Mesodermal cell (in vitro differentiated cells): ENCODE measurements around the gene CLPTM1L.
"Not testable (repeated sequence)": the region's sequence is repeated elsewhere in the genome, so short reads cannot be mapped to it uniquely, and the experiment has no call there.

Source experiments
- H3K27ac ChIP-seq: 2 replicates; pipeline ENCODE4 v1.7.0; 2013; ENCODE audit warnings: mild to moderate bottlenecking, low read depth, low read length, moderate library complexity; ENCODE audit not compliant: severe bottlenecking
- H3K36me3 ChIP-seq: 2 replicates; pipeline ENCODE4 v1.7.1; 2013; ENCODE audit warnings: mild to moderate bottlenecking, low read length, moderate library complexity; ENCODE audit not compliant: control insufficient read depth, insufficient read depth
- H3K4me1 ChIP-seq: one replicate; pipeline ENCODE4 v1.7.1; 2013; ENCODE audit warnings: mild to moderate bottlenecking, low read length; ENCODE audit not compliant: insufficient read depth, control insufficient read depth, poor library complexity, severe bottlenecking
- H3K4me3 ChIP-seq: 2 replicates; pipeline ENCODE4 v1.7.0; 2013; ENCODE audit warnings: low read length, control low read depth, mild to moderate bottlenecking; ENCODE audit not compliant: insufficient read depth, poor library complexity, severe bottlenecking; ENCODE audit errors: extremely low read depth
- H3K9me3 ChIP-seq: 2 replicates; pipeline ENCODE4 v1.7.1; 2013; ENCODE audit warnings: mild to moderate bottlenecking, low read length, moderate library complexity; ENCODE audit not compliant: control insufficient read depth
- WGBS, 2 experiments: methylation state at CpG; one replicate each; pipeline ENCODE4 v1.1.5; 2013; ENCODE audit warnings: missing lambda C conversion rate in 2 of 2; ENCODE audit not compliant: insufficient coverage in 2 of 2; 5-methylcytosine and 5-hydroxymethylcytosine counted together

Gene CLPTM1L

GRCh38 chr5:1370006-1370405, 25.1 kb upstream of the CLPTM1L start:
- no peaks in the 10 kb centered on the region for H3K4me1 ChIP-seq
- 66 to 77% methylated on average over 3 of the region's 7 CpGs for WGBS, 2 experiments
- no peaks in the 10 kb centered on the region for H3K36me3 ChIP-seq
- no peak overlapping the region for H3K27ac ChIP-seq
- no peaks in the 10 kb centered on the region for H3K9me3 ChIP-seq
- H3K4me3 ChIP-seq = no peak overlapping the region

DNA sequence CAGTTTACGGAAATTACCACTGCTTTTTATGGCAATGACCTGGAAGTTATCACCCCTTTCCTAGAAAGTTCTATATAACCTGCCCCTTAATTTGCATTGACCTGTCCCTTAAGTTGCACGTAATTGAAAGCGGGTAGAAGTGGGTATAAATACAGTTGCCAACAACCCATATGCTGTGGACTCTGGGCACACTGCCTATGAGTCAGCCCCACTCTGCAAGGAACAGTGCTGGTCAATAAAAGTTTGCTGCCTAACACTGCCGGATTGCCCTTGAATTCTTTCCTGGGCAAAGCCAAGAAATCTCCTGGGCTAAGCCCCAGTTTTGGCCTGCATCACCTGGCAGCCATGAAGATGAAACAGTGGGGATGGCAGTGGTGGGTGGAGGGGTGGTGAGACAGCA, 23.9 kb upstream of the CLPTM1L start:
- H3K4me1 ChIP-seq = no peaks in the 10 kb centered on the region
- H3K36me3 ChIP-seq = no peaks in the 10 kb centered on the region
- WGBS, 2 experiments = 88 to 93% methylated on average over 2 to 4 of the region's 4 CpGs
- no peaks in the 10 kb centered on the region for H3K9me3 ChIP-seq
- no peak overlapping the region for H3K27ac ChIP-seq
- no peak overlapping the region for H3K4me3 ChIP-seq

GRCh38 chr5:1368236-1368635, 23.3 kb upstream of the CLPTM1L start:
- no peaks in the 10 kb centered on the region for H3K36me3 ChIP-seq
- 77 to 94% methylated on average over 4 to 6 of the region's 7 CpGs for WGBS, 2 experiments
- H3K4me1 ChIP-seq = no peaks in the 10 kb centered on the region
- H3K27ac ChIP-seq = no peak overlapping the region
- no peaks in the 10 kb centered on the region for H3K9me3 ChIP-seq
- no peak overlapping the region for H3K4me3 ChIP-seq

DNA sequence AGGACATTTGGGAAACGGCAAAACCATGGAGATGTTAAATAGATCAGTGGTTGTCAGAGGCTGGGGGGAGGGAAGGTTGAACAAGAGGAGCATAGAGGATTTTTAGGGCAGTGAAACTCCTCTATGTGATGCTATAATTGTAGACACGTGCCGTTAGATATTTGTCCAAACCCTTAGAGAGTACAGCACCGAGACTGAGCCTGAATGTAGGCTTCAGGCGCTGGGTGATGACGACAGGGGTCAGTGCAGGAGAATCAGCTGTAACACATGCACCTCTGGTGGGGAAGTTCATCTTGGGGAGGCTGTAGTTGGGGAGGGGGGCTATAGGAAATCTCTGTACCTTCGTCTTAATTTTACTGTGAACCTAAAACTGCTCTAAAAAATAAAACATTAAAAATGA, 22.2 kb upstream of the CLPTM1L start:
- 74 to 87% methylated on average over 6 of the region's 7 CpGs for WGBS, 2 experiments
- H3K4me1 ChIP-seq = no peaks in the 10 kb centered on the region
- H3K9me3 ChIP-seq = no peaks in the 10 kb centered on the region
- no peak overlapping the region for H3K4me3 ChIP-seq
- no peak overlapping the region for H3K27ac ChIP-seq
- no peaks in the 10 kb centered on the region for H3K36me3 ChIP-seq

DNA sequence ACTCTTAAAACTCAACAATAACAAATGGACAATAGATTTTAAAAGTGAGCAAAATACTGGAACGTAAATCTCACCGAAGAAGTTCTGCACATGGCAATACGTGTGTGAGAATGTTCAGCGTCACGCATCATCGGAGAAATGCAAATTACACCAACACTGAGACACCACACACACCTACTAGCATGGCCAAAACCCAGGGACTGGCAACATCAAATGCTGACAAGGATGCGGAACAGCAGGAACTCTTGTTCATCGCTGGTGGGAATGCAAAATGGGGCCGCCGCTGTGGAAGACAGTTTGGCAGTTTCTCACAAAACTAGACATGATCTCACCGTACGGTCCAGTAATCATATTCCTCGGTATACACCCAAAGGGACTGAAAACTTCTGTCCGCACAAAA, 21.6 kb upstream of the CLPTM1L start:
- H3K4me3 ChIP-seq = no peak overlapping the region
- no peaks in the 10 kb centered on the region for H3K36me3 ChIP-seq
- H3K9me3 ChIP-seq = no peaks in the 10 kb centered on the region
- no peaks in the 10 kb centered on the region for H3K4me1 ChIP-seq
- 90 to 96% methylated on average over 9 to 14 of the region's 14 CpGs for WGBS, 2 experiments
- no peak overlapping the region for H3K27ac ChIP-seq

GRCh38 chr5:1364211-1364610, 19.3 kb upstream of the CLPTM1L start:
- 83 to 87% methylated on average over 5 to 8 of the region's 9 CpGs for WGBS, 2 experiments
- H3K4me1 ChIP-seq = no peaks in the 10 kb centered on the region
- H3K9me3 ChIP-seq = no peaks in the 10 kb centered on the region
- H3K4me3 ChIP-seq = no peak overlapping the region
- no peak overlapping the region for H3K27ac ChIP-seq
- H3K36me3 ChIP-seq = no peaks in the 10 kb centered on the region

- H3K36me3 ChIP-seq = no peaks in the 10 kb centered on the region
- no peaks in the 10 kb centered on the region for H3K9me3 ChIP-seq
- 88 to 91% methylated on average over 15 to 16 of the region's 16 CpGs for WGBS, 2 experiments
- no peaks in the 10 kb centered on the region for H3K4me1 ChIP-seq
- no peak overlapping the region for H3K4me3 ChIP-seq
- no peak overlapping the region for H3K27ac ChIP-seq
These were observed 18.7 kb upstream of the CLPTM1L start for GRCh38 chr5:1363581-1363980.

- Histone ChIP-seq H3K4me1 (no peaks in the 10 kb centered on the region), H3K9me3 (no peaks in the 10 kb centered on the region), H3K36me3 (no peaks in the 10 kb centered on the region), H3K4me3 (no peak overlapping the region), H3K27ac (no peak overlapping the region)
- WGBS, 2 experiments = 59 to 74% methylated on average over 5 of the region's 6 CpGs
These were observed 18.3 kb upstream of the CLPTM1L start for GRCh38 chr5:1363160-1363559.

DNA sequence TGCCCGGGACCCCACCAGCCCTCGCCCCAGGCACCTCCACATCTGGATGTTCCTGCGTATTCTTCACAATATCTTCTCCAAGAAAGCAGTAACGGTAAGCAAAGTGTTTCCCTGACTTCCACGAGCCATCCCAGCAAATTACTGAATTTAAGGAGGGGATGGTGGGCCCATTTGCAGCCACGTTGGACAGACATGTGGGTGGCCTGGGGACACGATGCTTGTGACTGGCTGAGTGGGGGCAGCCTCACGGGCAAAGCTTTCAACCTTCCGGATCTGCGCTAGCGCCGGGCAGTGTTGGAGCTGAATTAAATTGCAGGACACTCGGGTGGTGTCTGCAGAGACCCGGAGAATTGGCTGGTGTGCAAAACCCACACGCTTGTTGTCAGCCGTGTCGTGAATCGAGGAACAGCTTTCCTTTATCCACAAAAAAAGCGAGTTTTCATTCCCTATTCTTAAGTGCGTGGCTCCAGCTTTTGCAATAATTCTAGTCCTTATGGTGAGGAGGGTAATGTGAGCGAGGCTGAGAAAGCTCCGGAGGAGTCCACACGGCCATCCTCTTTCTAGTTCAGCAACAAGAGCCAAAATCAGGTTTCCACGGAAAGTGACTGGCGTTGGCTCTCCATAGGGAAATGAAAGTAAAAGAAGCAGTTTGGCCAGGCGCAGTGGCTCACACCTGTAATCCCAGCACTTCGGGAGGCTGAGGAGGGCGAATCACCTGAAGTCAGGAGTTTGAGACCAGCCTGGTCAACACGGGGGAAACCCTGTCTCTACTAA, 17.5 kb upstream of the CLPTM1L start:
- Histone ChIP-seq H3K4me1 (no peaks in the 10 kb centered on the region), H3K4me3 (no peak overlapping the region), H3K27ac (no peak overlapping the region), H3K9me3 (no peaks in the 10 kb centered on the region), H3K36me3 (no peaks in the 10 kb centered on the region)
- 86 to 87% methylated on average over 23 to 25 of the region's 29 CpGs for WGBS, 2 experiments

DNA sequence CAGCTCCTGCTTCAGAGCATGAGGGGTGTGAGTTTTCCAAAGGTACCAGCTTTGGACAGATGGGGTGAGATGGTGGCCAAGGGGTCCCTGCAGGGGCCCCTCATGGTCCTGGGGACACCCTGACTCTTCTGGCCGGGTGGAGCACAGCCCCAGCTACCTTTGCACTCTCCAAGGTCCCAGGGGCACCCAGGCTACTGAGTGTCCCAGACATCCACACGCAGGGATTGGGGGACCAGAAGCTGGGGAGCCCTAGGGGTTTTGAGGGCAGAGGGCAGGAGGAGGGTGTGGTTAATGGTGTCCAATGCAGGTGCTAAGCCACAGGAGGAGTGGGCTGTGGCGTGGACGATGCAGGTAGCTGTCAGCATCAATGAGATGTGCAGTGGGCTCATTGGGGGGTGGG, 16.0 kb upstream of the CLPTM1L start:
- H3K4me1 ChIP-seq = no peaks in the 10 kb centered on the region
- 79 to 85% methylated on average over 3 to 4 of the region's 4 CpGs for WGBS, 2 experiments
- no peaks in the 10 kb centered on the region for H3K9me3 ChIP-seq
- H3K4me3 ChIP-seq = no peak overlapping the region
- no peak overlapping the region for H3K27ac ChIP-seq
- H3K36me3 ChIP-seq = no peaks in the 10 kb centered on the region

- H3K27ac ChIP-seq, H3K36me3 ChIP-seq, H3K4me3 ChIP-seq, H3K9me3 ChIP-seq, H3K4me1 ChIP-seq: not testable (repeated sequence)
- 82 to 96% methylated on average over 3 to 5 of the region's 7 CpGs for WGBS, 2 experiments
These were observed 15.5 kb upstream of the CLPTM1L start for GRCh38 chr5:1360367-1360766.
